SIG-M5 treated with dmso at 0.1 percent for 504 hours (cell line): Measurements from ENCODE around the gene SEMA6D.
"Not testable (repeated sequence)": the region's sequence is repeated elsewhere in the genome, so short reads cannot be mapped to it uniquely, and the experiment has no call there.

Source experiments
- DNase-seq: peaks from one replicate; lab custom pipeline; 2025; ENCODE audit not compliant: unreplicated experiment; lab: John Stamatoyannopoulos, UW

Gene SEMA6D

GRCh38 chr15:47715856-47716445 lies 1.4 kb upstream of the SEMA6D start:
- no peak for DNase-seq

GRCh38 chr15:47716516-47716915 lies 789 bp upstream of the SEMA6D start:
- no peak for DNase-seq

GRCh38 chr15:47718497-47719437 lies 1.5 kb downstream of the SEMA6D start:
- DNase-seq, result no peak

- DNase-seq, result no peak
Observed at GRCh38 chr15:47719730-47720129, 2.4 kb downstream of the SEMA6D start.

GRCh38 chr15:47720555-47720954 lies 3.2 kb downstream of the SEMA6D start:
- DNase-seq, result no peak

- DNase-seq, result no peak
Observed at GRCh38 chr15:47721676-47722075, 4.4 kb downstream of the SEMA6D start.

GRCh38 chr15:47724346-47724745 lies 7.0 kb downstream of the SEMA6D start:
- no peak for DNase-seq

- no peak for DNase-seq
Observed at GRCh38 chr15:47725051-47725450, 7.7 kb downstream of the SEMA6D start.

GRCh38 chr15:47725906-47726305 lies 8.6 kb downstream of the SEMA6D start:
- DNase-seq, result no peak

GRCh38 chr15:47726399-47726823 lies 9.1 kb downstream of the SEMA6D start:
- DNase-seq, result no peak

- DNase-seq, result no peak
Observed at GRCh38 chr15:47727137-47727536, 9.8 kb downstream of the SEMA6D start.

GRCh38 chr15:47727676-47728075 lies 10.4 kb downstream of the SEMA6D start:
- DNase-seq, result no peak

GRCh38 chr15:47728426-47728825 lies 11.1 kb downstream of the SEMA6D start:
- no peak for DNase-seq

- no peak for DNase-seq
Observed at GRCh38 chr15:47728886-47729285, 11.6 kb downstream of the SEMA6D start.

- DNase-seq, result no peak
Observed at GRCh38 chr15:47731230-47731629, 13.9 kb downstream of the SEMA6D start.

GRCh38 chr15:47732248-47732647 lies 14.9 kb downstream of the SEMA6D start:
- DNase-seq, result no peak

GRCh38 chr15:47733085-47733484 lies 15.8 kb downstream of the SEMA6D start:
- DNase-seq, result no peak

- DNase-seq, result no peak
Observed at GRCh38 chr15:47736143-47736786, 19.0 kb downstream of the SEMA6D start.

GRCh38 chr15:47737477-47737876 lies 20.2 kb downstream of the SEMA6D start:
- no peak for DNase-seq

GRCh38 chr15:47738144-47738825 lies 21.0 kb downstream of the SEMA6D start:
- not testable (repeated sequence) for DNase-seq

GRCh38 chr15:47741082-47741481 lies 23.8 kb downstream of the SEMA6D start:
- no peak for DNase-seq
